Astrocyte of the cerebellum (primary cell): Measurements from ENCODE around the gene PDZD2.
"Not testable (repeated sequence)": the region's sequence is repeated elsewhere in the genome, so short reads cannot be mapped to it uniquely, and the experiment has no call there.

ENCODE experiments used
- DNase-seq: peaks from one replicate; pipeline ENCODE4 v3.0.0-alpha.2; 2011; ENCODE audit warnings: low read depth
- H3K4me3 ChIP-seq: 2 replicates; pipeline ENCODE4 v1.5.1; 2011; ENCODE audit warnings: mild to moderate bottlenecking, low read depth, low read length, moderate library complexity
- CTCF ChIP-seq: IDR thresholded peaks from 2 replicates; pipeline ENCODE4 v1.5.1; 2012; ENCODE audit warnings: low read length, low read depth, moderate library complexity, mild to moderate bottlenecking; ENCODE audit errors: missing control alignments
- in situ Hi-C: cut with HindIII; loops from 2 replicates; pipeline ENCODE4 v1.10.0; 2017; ENCODE audit warnings: low sequenced_read_pairs

Gene PDZD2

DNA sequence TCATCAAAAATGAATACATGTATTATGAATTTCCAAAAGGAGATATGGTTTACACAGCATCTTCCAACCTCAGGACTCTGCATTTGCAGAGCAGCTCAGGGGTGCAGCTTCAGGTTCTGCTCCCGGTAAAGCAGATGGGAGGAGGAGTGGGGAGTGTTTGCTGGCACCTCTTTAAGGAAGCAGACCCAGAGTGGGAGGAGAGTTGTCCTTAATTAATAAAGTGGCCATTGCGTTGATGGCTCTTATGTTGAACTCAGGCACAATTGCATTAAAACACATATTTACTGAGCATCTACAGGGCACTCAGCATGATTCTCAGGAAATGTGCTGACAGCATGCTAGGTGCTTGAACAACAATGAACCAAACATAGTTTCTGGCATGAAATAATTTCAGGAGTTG is 121.0 kb downstream of the PDZD2 start:
- no peak for TF ChIP-seq CTCF
- in situ Hi-C loops: no loop called here
- no peak overlapping the region for H3K4me3 ChIP-seq
- DNase-seq: no peak

DNA sequence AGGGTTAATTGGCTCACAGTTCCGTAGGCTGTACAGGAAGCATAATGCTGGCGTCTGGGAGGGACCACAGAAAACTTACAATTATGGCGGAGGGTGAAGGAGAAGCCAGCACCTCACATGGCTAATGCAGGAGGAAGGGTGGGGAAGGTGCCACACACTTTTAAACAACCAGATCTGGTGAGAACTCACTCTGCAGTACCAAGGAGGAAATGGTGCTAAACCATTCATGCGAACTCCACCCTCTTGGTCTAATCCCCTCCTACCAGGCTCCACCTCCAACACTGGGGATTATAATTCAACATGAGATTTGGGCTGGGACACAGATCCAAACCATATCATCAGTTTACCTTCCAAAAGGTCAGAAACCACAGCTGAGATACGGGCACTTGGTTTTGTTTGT is 122.9 kb downstream of the PDZD2 start:
- no peak for TF ChIP-seq CTCF
- no peak overlapping the region for H3K4me3 ChIP-seq
- no peak for DNase-seq
- in situ Hi-C loops: no loop called here

- no peak for TF ChIP-seq CTCF
- no peak for DNase-seq
- in situ Hi-C loops: no loop called here
- no peak overlapping the region for H3K4me3 ChIP-seq
These were observed 124.5 kb downstream of the PDZD2 start for GRCh38 chr5:31763424-31763823.

GRCh38 chr5:31764687-31765086 is 125.8 kb downstream of the PDZD2 start:
- in situ Hi-C loops, H3K4me3 ChIP-seq, DNase-seq: not testable (repeated sequence)

- in situ Hi-C loops: no loop called here
- no peak overlapping the region for H3K4me3 ChIP-seq
- DNase-seq: no peak
- TF ChIP-seq CTCF: no peak
These were observed 128.6 kb downstream of the PDZD2 start for GRCh38 chr5:31767335-31768031.

DNA sequence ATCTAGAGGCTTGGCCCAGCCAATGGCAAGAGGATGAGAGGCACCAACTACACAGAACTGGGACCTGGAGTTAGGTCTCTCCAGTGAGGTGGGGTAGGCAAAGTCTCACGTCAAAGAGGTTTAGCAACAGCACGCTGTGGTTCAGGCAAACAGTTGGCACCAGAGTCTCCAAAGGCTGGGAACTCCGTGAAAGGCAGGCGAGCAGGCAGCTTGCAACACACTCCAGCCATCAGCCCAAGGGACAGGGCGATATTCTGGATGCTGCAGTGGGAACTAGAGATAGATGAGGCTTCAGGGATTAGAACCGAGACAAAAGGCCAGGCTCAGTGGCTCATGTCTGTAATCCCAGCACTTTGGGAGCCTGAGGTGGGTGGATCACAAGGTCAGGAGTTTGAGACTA is 129.1 kb downstream of the PDZD2 start:
- H3K4me3 ChIP-seq: no peak overlapping the region
- no peak for DNase-seq
- in situ Hi-C loops: no loop called here
- no peak for TF ChIP-seq CTCF

- TF ChIP-seq CTCF: no peak
- no peak overlapping the region for H3K4me3 ChIP-seq
- no peak for DNase-seq
- in situ Hi-C loops: no loop called here
These were observed 129.9 kb downstream of the PDZD2 start for GRCh38 chr5:31768784-31769183.
